HepG2 (cell line): Measurements from ENCODE around the gene CEMP1. TPM values are rescaled to one million over a fixed set of nuclear protein-coding genes. Genes with fewer than 3 reads are reported as not detected.

Source experiments
- AFF4 ChIP-seq: sonication (generic); formaldehyde crosslinking; IDR thresholded peaks from 2 replicates; pipeline ENCODE4 v1.4.0; 2020; ENCODE audit warnings: missing genetic modification reagents
- BORCS8-MEF2B ChIP-seq: sonication (generic); formaldehyde crosslinking; IDR thresholded peaks from 2 replicates; pipeline ENCODE4 v1.8.0; 2022; ENCODE audit warnings: mild to moderate bottlenecking, missing genetic modification reagents
- CCAR2 ChIP-seq: fragments of 200-400 bp; formaldehyde crosslinking; optimal IDR thresholded peaks from 2 replicates; pipeline ENCODE3; 2018; ENCODE audit warnings: low read depth, mild to moderate bottlenecking, low read length, moderate library complexity
- HOXA7 ChIP-seq: sonication (generic); formaldehyde crosslinking; IDR thresholded peaks from 2 replicates; pipeline ENCODE4 v1.8.1; 2022; ENCODE audit warnings: mild to moderate bottlenecking, missing genetic modification reagents, moderate library complexity
- KLF11 ChIP-seq: IDR thresholded peaks from 2 replicates; pipeline ENCODE4 v1.6.1; 2016; ENCODE audit warnings: missing compliant biosample characterization
- NCOA1 ChIP-seq: sonication (generic); formaldehyde crosslinking; IDR thresholded peaks from 2 replicates; pipeline ENCODE4 v1.9.0; 2021; ENCODE audit warnings: missing genetic modification reagents
- SYNCRIP ChIP-seq: fragments of 200-400 bp; formaldehyde crosslinking; IDR thresholded peaks from 2 replicates; pipeline ENCODE4 v1.6.1; 2018; ENCODE audit warnings: mild to moderate bottlenecking, low read depth, low read length; ENCODE audit not compliant: insufficient read depth
- TIGD3 ChIP-seq: sonication (generic); formaldehyde crosslinking; IDR thresholded peaks from 2 replicates; pipeline ENCODE4 v1.5.1; 2020; ENCODE audit warnings: mild to moderate bottlenecking, missing genetic modification reagents, borderline replicate concordance
- U2AF2 ChIP-seq: fragments of 200-400 bp; formaldehyde crosslinking; IDR thresholded peaks from 2 replicates; pipeline ENCODE4 v1.6.1; 2017; ENCODE audit warnings: low read depth, mild to moderate bottlenecking, low read length
- UBTF ChIP-seq: sonication (generic); formaldehyde crosslinking; IDR thresholded peaks from 2 replicates; pipeline ENCODE4 v1.4.0; 2020; ENCODE audit warnings: mild to moderate bottlenecking, missing genetic modification reagents
- ZBTB38 ChIP-seq: sonication (generic); formaldehyde crosslinking; IDR thresholded peaks from 2 replicates; pipeline ENCODE4 v1.5.1; 2020; ENCODE audit warnings: mild to moderate bottlenecking, missing genetic modification reagents
- ZBTB42 ChIP-seq: sonication (generic); formaldehyde crosslinking; IDR thresholded peaks from 2 replicates; pipeline ENCODE4 v1.5.0; 2020; ENCODE audit warnings: mild to moderate bottlenecking, missing genetic modification reagents
- ZBTB46 ChIP-seq: sonication (generic); formaldehyde crosslinking; IDR thresholded peaks from 2 replicates; pipeline ENCODE4 v1.4.0; 2020; ENCODE audit warnings: mild to moderate bottlenecking, missing genetic modification reagents, borderline replicate concordance
- ZBTB7B ChIP-seq: sonication (generic); formaldehyde crosslinking; IDR thresholded peaks from 2 replicates; pipeline ENCODE4 v1.4.0; 2020; ENCODE audit warnings: missing genetic modification reagents
- ZEB1 ChIP-seq: IDR thresholded peaks from 2 replicates; pipeline ENCODE4 v1.6.1; 2012; ENCODE audit warnings: mild to moderate bottlenecking, low read depth, inconsistent platforms; ENCODE audit not compliant: insufficient replicate concordance
- ZFY ChIP-seq: sonication (generic); formaldehyde crosslinking; IDR thresholded peaks from 2 replicates; pipeline ENCODE4 v1.4.0; 2020; ENCODE audit warnings: missing genetic modification reagents
- ZGPAT ChIP-seq: IDR thresholded peaks from 2 replicates; pipeline ENCODE4 v1.6.1; 2016; ENCODE audit warnings: mild to moderate bottlenecking
- ZNF253 ChIP-seq: sonication (generic); formaldehyde crosslinking; IDR thresholded peaks from 2 replicates; pipeline ENCODE4 v1.8.0; 2022; ENCODE audit warnings: mild to moderate bottlenecking, missing genetic modification reagents, borderline replicate concordance
- ZNF383 ChIP-seq: sonication (generic); formaldehyde crosslinking; IDR thresholded peaks from 2 replicates; pipeline ENCODE4 v1.4.0; 2020; ENCODE audit warnings: missing genetic modification reagents, mild to moderate bottlenecking, borderline replicate concordance
- polyA plus RNA-seq, 8 experiments: library from polyadenylated mRNA; depleted of rRNA in 3 of 8; stranded (reverse) in 7 of 8; unstranded in 1 of 8; fragments of >200 nt; fragmentation: Illumina TruSeq in 4 of 8; extraction: Trizol in 4 of 8; gene quantifications; 2 replicates each; pipeline versions ENCODE4 v1.2.1 to v1.2.3, GENCODE V29; 2011 to 2016; ENCODE audit warnings: low read depth in 4 of 8, missing spikeins in 1 of 8, mixed read lengths in 1 of 8; ENCODE audit not compliant: insufficient read depth in 1 of 8
- total RNA-seq, 5 experiments: library from RNA; depleted of rRNA; stranded (reverse); fragments of >200 nt; fragmentation: Illumina TruSeq; extraction: Trizol; gene quantifications; 2 replicates each; pipeline ENCODE4 v1.2.3, GENCODE V29; 2016; ENCODE audit warnings: low read depth in 1 of 5

Gene CEMP1
- total and polyA plus RNA-seq, 2 of the 13 experiments (the other 11 are each of a cell fraction or from before 2014, with no cell fraction given), result not detected

DNA sequence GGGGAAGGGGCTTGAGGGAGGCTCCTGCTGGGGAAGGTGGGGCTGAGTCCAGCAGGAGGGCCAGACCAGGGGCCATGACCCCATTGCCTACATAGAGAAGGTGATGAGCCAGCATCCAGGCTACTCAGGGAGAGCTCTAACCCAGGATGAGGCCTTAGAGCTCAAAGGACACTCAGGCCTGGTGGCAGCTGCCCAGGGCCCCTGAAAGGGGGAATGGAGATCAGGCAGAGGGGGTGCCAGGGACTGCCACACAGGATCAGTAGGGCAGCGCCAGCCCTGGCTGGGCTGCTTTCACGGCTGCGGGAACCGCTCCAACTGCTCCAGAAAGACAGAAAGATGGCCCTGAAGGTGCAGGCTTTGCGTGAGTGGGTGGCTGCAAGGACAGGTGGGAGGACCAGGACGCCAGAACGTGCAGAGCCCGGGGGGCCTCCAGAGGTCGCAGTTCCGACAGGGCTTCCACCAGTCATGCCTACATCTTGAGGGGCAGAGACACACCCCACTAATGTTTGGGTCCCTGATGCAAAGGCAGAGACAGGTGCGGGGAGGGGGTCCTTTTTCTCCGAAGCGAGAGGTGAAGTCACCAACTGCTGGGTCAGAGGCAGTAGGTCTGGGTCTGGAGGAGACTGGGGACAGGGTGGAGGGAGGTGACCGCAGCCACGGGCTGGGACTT lies 18.3 kb downstream of the CEMP1 start (continued):
- TF ChIP-seq AFF4 (CRISPR knock-in tag) (no peak), CCAR2 (no peak), UBTF (CRISPR knock-in tag) (no peak), KLF11 (CRISPR knock-in tag) (no peak), ZGPAT (CRISPR knock-in tag) (peak; percentile 8; the same call in 1 of the 2 replicates), ZBTB38 (CRISPR knock-in tag) (peak; percentile 14; the same call in 1 of the 2 replicates), HOXA7 (CRISPR knock-in tag) (no peak), ZFY (peak; percentile 10; the same call in 1 of the 2 replicates), TIGD3 (CRISPR knock-in tag) (no peak), BORCS8-MEF2B (CRISPR knock-in tag) (peak; percentile 0; the same call in 1 of the 2 replicates), ZNF383 (peak; percentile 46; the same call in 1 of the 2 replicates), SYNCRIP (no peak), ZBTB7B (CRISPR knock-in tag) (no peak), ZNF253 (CRISPR knock-in tag) (no peak), U2AF2 (no peak), ZBTB46 (CRISPR knock-in tag) (peak; percentile 69; the same call in 1 of the 2 replicates), NCOA1 (no peak), ZBTB42 (no peak), ZEB1 (peak; percentile 84)
